Ovary (tissue), 9 donors: ENCODE measurements around the gene SETD4. TPM values are rescaled to one million over a fixed set of nuclear protein-coding genes. Genes with fewer than 3 reads are reported as not detected.

Experiments
- DNase-seq, 5 donors: peaks; one replicate each; pipeline ENCODE4 v3.0.0-alpha.2; 2019 to 2020
- H3K27ac ChIP-seq, 2 donors: fragments of 200-600 bp; one replicate each; pipeline versions ENCODE4 v1.5.1 to v1.8.0; 2019 to 2022
- H3K27me3 ChIP-seq: fragments of 200-600 bp; one replicate; pipeline ENCODE4 v1.8.0; 2022
- H3K36me3 ChIP-seq: fragments of 200-600 bp; sonication (generic); one replicate; pipeline ENCODE4 v1.5.1; 2019
- H3K4me1 ChIP-seq: one replicate; pipeline ENCODE4 v1.8.1; 2013; ENCODE audit warnings: mild to moderate bottlenecking, moderate library complexity; ENCODE audit not compliant: insufficient read depth
- H3K4me3 ChIP-seq: fragments of 200-600 bp; sonication (generic); one replicate; pipeline ENCODE4 v1.5.1; 2017
- H3K9me3 ChIP-seq, 2 donors: fragments of 200-600 bp in 1 of 2; sonication (generic) in 1 of 2; one replicate each; pipeline versions ENCODE4 v1.5.1 to v1.8.1; 2013 to 2019; ENCODE audit warnings: mild to moderate bottlenecking in 1 of 2, moderate library complexity in 1 of 2
- CTCF ChIP-seq, 3 donors: fragments of 450-650 bp in 2 of 3; fragments of 200-600 bp in 1 of 3; IDR thresholded peaks; one replicate each; pipeline versions ENCODE4 v1.5.1 to v1.8.0; 2016 to 2022; ENCODE audit warnings: antibody characterized with exemption in 3 of 3, mild to moderate bottlenecking in 1 of 3
- EP300 ChIP-seq: sonication (generic); formaldehyde crosslinking; IDR thresholded peaks from one replicate; pipeline ENCODE4 v1.6.1; 2017; ENCODE audit warnings: antibody characterized with exemption
- POLR2A ChIP-seq: fragments of 450-650 bp; IDR thresholded peaks from one replicate; pipeline ENCODE4 v1.6.1; 2017; ENCODE audit warnings: antibody characterized with exemption, mild to moderate bottlenecking, moderate library complexity
- WGBS, 3 donors: extraction: QIAGEN DNeasy Blood & Tissue Kit in 1 of 3; methylation state at CpG; one replicate each; pipeline versions ENCODE4 v1.1.5 to v1.1.7; 2013 to 2017; 5-methylcytosine and 5-hydroxymethylcytosine counted together
- intact Hi-C, 4 donors: fragments of 100-400 bp; cut with DNase I; formaldehyde crosslinking; loops; one replicate each; pipeline versions ENCODE4 v1.11.0 to v1.15.1; 2022 to 2023
- polyA plus RNA-seq, 2 donors: library from polyadenylated mRNA; stranded (reverse); fragments of 200-250 nt in 1 of 2; fragments of 350-450 nt in 1 of 2; fragmentation: Illumina TruSeq in 1 of 2; extraction: RNeasy Lipid Tissue Mini Kit (QIAGEN cat#74804) in 1 of 2; gene quantifications; one replicate each; pipeline ENCODE4 v1.2.3, GENCODE V29; 2013 to 2014
- total RNA-seq, 7 donors: library from RNA; depleted of rRNA in 2 of 7; stranded (reverse); fragments of >200 nt in 2 of 7; fragmentation: NEBNext Ultra II Directional in 3 of 7; extraction: Animal tissue kit (Norgen Biotek cat#: 25700) in 3 of 7; gene quantifications; one replicate each; pipeline versions ENCODE4 v1.1.0 to v1.2.4, GENCODE V29; 2016 to 2023
- donor health status: DM: no; HTN: no; CAD: no; lungs with moderate emphysema.
- donor health status: DM: no; HTN: no; CAD: no.
- donor health status: Bipolar disorder and iron deficiency.
- donor health status: DM: yes; HTN: yes; CAD: no.
- donor health status: DM: no; HTN: no; CAD: no.
- donor health status: DM: yes; HTN: yes; CAD: no.

Gene SETD4
- total and polyA plus RNA-seq, 9 donors: 11.6 to 22.9 (median 15.6) TPM

GRCh38 chr21:36093512-36093911 lies 33.2 kb upstream of the SETD4 start:
- H3K36me3 ChIP-seq: no peaks in the 10 kb centered on the region
- H3K27me3 ChIP-seq: no peaks in the 10 kb centered on the region
- no peak for DNase-seq
- no peak overlapping the region for H3K27ac ChIP-seq
- 86 to 94% (median 94%) methylated on average over 1 of the region's 1 CpG for WGBS, 3 donors
- H3K9me3 ChIP-seq: no peaks in the 10 kb centered on the region
- H3K4me1 ChIP-seq: no peaks in the 10 kb centered on the region
- intact Hi-C loops: no loop called here
- H3K4me3 ChIP-seq: no peak overlapping the region
- TF ChIP-seq CTCF (IDR thresholded peaks at IDR 0.05) (no peak), EP300 (no peak), POLR2A (no peak)

- H3K9me3 ChIP-seq: no peaks in the 10 kb centered on the region
- no peak overlapping the region for H3K27ac ChIP-seq
- no peaks in the 10 kb centered on the region for H3K4me1 ChIP-seq
- TF ChIP-seq POLR2A: no peak
- no peak for TF ChIP-seq EP300
- TF ChIP-seq CTCF (IDR thresholded peaks at IDR 0.05): no peak
- no peaks in the 10 kb centered on the region for H3K36me3 ChIP-seq
- no peaks in the 10 kb centered on the region for H3K27me3 ChIP-seq
- H3K4me3 ChIP-seq: no peak overlapping the region
- no peak for DNase-seq
- intact Hi-C loops: no loop called here
These were observed 32.4 kb upstream of the SETD4 start for GRCh38 chr21:36092681-36093080.

GRCh38 chr21:36089946-36090345 lies 29.6 kb upstream of the SETD4 start:
- H3K27ac ChIP-seq: no peak overlapping the region
- no peak overlapping the region for H3K4me3 ChIP-seq
- 79 to 95% (median 94%) methylated on average over 3 of the region's 3 CpGs for WGBS, 3 donors
- no peaks in the 10 kb centered on the region for H3K27me3 ChIP-seq
- TF ChIP-seq EP300 (no peak), CTCF (IDR thresholded peaks at IDR 0.05) (no peak), POLR2A (no peak)
- no peaks in the 10 kb centered on the region for H3K36me3 ChIP-seq
- intact Hi-C loops: no loop called here
- H3K9me3 ChIP-seq: no peaks in the 10 kb centered on the region
- no peaks in the 10 kb centered on the region for H3K4me1 ChIP-seq
- DNase-seq: no peak

- Histone ChIP-seq H3K9me3 (no peaks in the 10 kb centered on the region), H3K27ac (no peak overlapping the region), H3K4me3 (no peak overlapping the region), H3K4me1 (no peaks in the 10 kb centered on the region), H3K27me3 (no peaks in the 10 kb centered on the region), H3K36me3 (no peaks in the 10 kb centered on the region)
- 67 to 73% (median 70%) methylated on average over 6 of the region's 6 CpGs for WGBS, 3 donors
- DNase-seq: no peak
- intact Hi-C loops: no loop called here
- no peak for TF ChIP-seq CTCF (IDR thresholded peaks at IDR 0.05)
- no peak for TF ChIP-seq EP300
- TF ChIP-seq POLR2A: no peak
These were observed 27.2 kb upstream of the SETD4 start for GRCh38 chr21:36087362-36088138.
